WTC11 (cell line): ENCODE data around the gene PDE6D.

ENCODE experiments used
- ATF2 ChIP-seq: sonication (generic); formaldehyde crosslinking; IDR thresholded peaks from 2 replicates; pipeline ENCODE4 v1.8.1; 2022; ENCODE audit warnings: low read depth, missing genetic modification reagents, borderline replicate concordance
- CBFB ChIP-seq: sonication (generic); formaldehyde crosslinking; IDR thresholded peaks from 2 replicates; pipeline ENCODE4 v1.8.1; 2022; ENCODE audit warnings: mild to moderate bottlenecking, low read depth, missing genetic modification reagents
- CTCF ChIP-seq: fragments of 200-600 bp; IDR thresholded peaks from 2 replicates; pipeline ENCODE4 v1.8.0; 2022; ENCODE audit warnings: antibody characterized with exemption
- ELF4 ChIP-seq: sonication (generic); formaldehyde crosslinking; IDR thresholded peaks from 2 replicates; pipeline ENCODE4 v1.8.1; 2022; ENCODE audit warnings: low read depth, mild to moderate bottlenecking, moderate library complexity, missing genetic modification reagents
- ESRRA ChIP-seq: sonication (generic); formaldehyde crosslinking; IDR thresholded peaks from 2 replicates; pipeline ENCODE4 v1.8.1; 2022; ENCODE audit warnings: mild to moderate bottlenecking, missing genetic modification reagents, borderline replicate concordance
- ETV6 ChIP-seq: sonication (generic); formaldehyde crosslinking; IDR thresholded peaks from 2 replicates; pipeline ENCODE4 v1.8.1; 2022; ENCODE audit warnings: mild to moderate bottlenecking, missing genetic modification reagents
- ZNF512 ChIP-seq: sonication (generic); formaldehyde crosslinking; IDR thresholded peaks from 2 replicates; pipeline ENCODE4 v1.8.1; 2022; ENCODE audit warnings: missing genetic modification reagents, borderline replicate concordance

GRCh38 chr2:231708773-231709635 lies 72.1 kb downstream of the PDE6D start:
- no peak; the same call in 1 of the 2 replicates for TF ChIP-seq CBFB
- TF ChIP-seq CTCF, result no peak
- TF ChIP-seq ZNF512 (CRISPR knock-in tag), result no peak
- no peak for TF ChIP-seq ESRRA (CRISPR knock-in tag)
- TF ChIP-seq ETV6, result no peak
- TF ChIP-seq ATF2 (CRISPR knock-in tag), result no peak
- TF ChIP-seq ELF4 (CRISPR knock-in tag), result no peak
